OCI-LY1 (cell line): ENCODE measurements around the gene USP25.

Experiments
- H2AFZ ChIP-seq: fragments of 200-600 bp; sonication (generic), shearing (Covaris generic); 2 replicates; pipeline ENCODE4 v1.6.0; 2014; ENCODE audit warnings: antibody characterized with exemption, mild to moderate bottlenecking, low read length
- H3F3A ChIP-seq: fragments of 200-600 bp; sonication (generic), shearing (Covaris generic); 2 replicates; pipeline ENCODE4 v1.6.0; 2014; ENCODE audit warnings: mild to moderate bottlenecking, antibody characterized with exemption, low read length, moderate library complexity; ENCODE audit not compliant: insufficient read depth
- H3K27ac ChIP-seq: fragments of 200-600 bp; sonication (generic); 2 replicates; pipeline ENCODE4 v1.5.1; 2014; ENCODE audit warnings: low read length, mixed run types, mild to moderate bottlenecking, low read depth; ENCODE audit not compliant: poor library complexity, severe bottlenecking
- H3K27me3 ChIP-seq: fragments of 200-600 bp; sonication (generic); 2 replicates; pipeline ENCODE4 v1.6.0; 2014; ENCODE audit warnings: antibody characterized with exemption, mild to moderate bottlenecking, low read length, moderate library complexity; ENCODE audit not compliant: insufficient read depth
- H3K36me3 ChIP-seq: fragments of 200-600 bp; sonication (generic); 2 replicates; pipeline ENCODE4 v1.6.1; 2014; ENCODE audit warnings: mild to moderate bottlenecking, antibody characterized with exemption, low read length, moderate library complexity, mixed read lengths; ENCODE audit not compliant: insufficient read depth
- H3K4me1 ChIP-seq: fragments of 200-600 bp; sonication (generic); 2 replicates; pipeline ENCODE4 v1.5.1; 2014; ENCODE audit warnings: mild to moderate bottlenecking, low read length, moderate library complexity; ENCODE audit not compliant: insufficient read depth, severe bottlenecking
- H3K4me2 ChIP-seq: fragments of 200-600 bp; sonication (generic), shearing (Covaris generic); 2 replicates; pipeline ENCODE4 v1.6.1; 2014; ENCODE audit warnings: low read length
- H3K4me3 ChIP-seq: fragments of 200-600 bp; sonication (generic); 2 replicates; pipeline ENCODE4 v1.5.1; 2014; ENCODE audit warnings: low read length, low read depth, mild to moderate bottlenecking, mixed read lengths; ENCODE audit not compliant: poor library complexity, severe bottlenecking
- H3K79me2 ChIP-seq: fragments of 200-600 bp; shearing (Covaris generic); 2 replicates; pipeline ENCODE4 v1.6.1; 2016; ENCODE audit warnings: mixed run types, low read length, mixed read lengths; ENCODE audit not compliant: insufficient read depth
- H3K9ac ChIP-seq: fragments of 200-600 bp; sonication (generic), shearing (Covaris generic); 2 replicates; pipeline ENCODE4 v1.6.1; 2014; ENCODE audit warnings: mild to moderate bottlenecking, low read length, mixed read lengths
- H3K9me2 ChIP-seq: fragments of 200-600 bp; sonication (generic), shearing (Covaris generic); 2 replicates; pipeline ENCODE4 v1.6.1; 2014; ENCODE audit warnings: low read depth, mild to moderate bottlenecking, low read length, mixed read lengths
- H3K9me3 ChIP-seq: fragments of 200-600 bp; shearing (Covaris generic); 2 replicates; pipeline ENCODE4 v1.6.1; 2014; ENCODE audit warnings: low read length, mixed read lengths
- H4K20me1 ChIP-seq: fragments of 200-600 bp; sonication (generic), shearing (Covaris generic); 2 replicates; pipeline ENCODE4 v1.6.0; 2016; ENCODE audit warnings: mild to moderate bottlenecking, low read length; ENCODE audit not compliant: insufficient read depth
- CTCF ChIP-seq: fragments of 200-600 bp; sonication (generic), shearing (Covaris generic); IDR thresholded peaks from 2 replicates; pipeline ENCODE4 v1.5.1; 2017; ENCODE audit warnings: mild to moderate bottlenecking, antibody characterized with exemption, low read length, moderate library complexity, mixed read lengths
- EZH2 ChIP-seq: fragments of 200-600 bp; sonication (generic), shearing (Covaris generic); IDR thresholded peaks from 2 replicates; pipeline ENCODE4 v1.8.0; 2017; ENCODE audit warnings: borderline replicate concordance, mixed run types, mild to moderate bottlenecking, antibody characterized with exemption, low read length, moderate library complexity, mixed read lengths

The USP25 gene

DNA sequence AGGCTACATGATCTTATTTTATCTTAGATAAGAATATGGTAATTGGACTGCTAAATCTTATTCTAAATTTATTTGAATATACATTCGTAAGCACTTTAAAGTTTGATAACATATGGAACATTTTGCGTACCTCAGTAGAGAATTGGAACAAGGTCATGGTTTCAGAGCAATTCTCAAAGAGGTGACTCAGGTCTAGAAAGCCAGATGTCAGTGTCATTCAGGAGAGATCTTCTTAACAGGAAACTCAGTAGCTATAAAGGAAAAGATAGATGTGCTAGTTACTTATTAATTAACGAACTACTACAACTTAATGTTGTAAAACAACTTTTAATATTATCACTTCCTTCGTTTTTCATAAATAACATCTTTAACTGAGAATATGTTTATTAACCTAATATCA lies 142.5 kb downstream of the USP25 start:
- Histone ChIP-seq H3K4me2 (no peak overlapping the region), H2AFZ (no peak overlapping the region), H3K4me1 (peaks cover 22% of the 10 kb centered on the region), H3K9me3 (no peaks in the 10 kb centered on the region), H4K20me1 (no peaks in the 10 kb centered on the region), H3K9me2 (no peaks in the 10 kb centered on the region), H3K9ac (no peak overlapping the region), H3F3A (no peaks in the 10 kb centered on the region), H3K36me3 (peaks cover 52% of the 10 kb centered on the region), H3K4me3 (no peak overlapping the region), H3K27ac (no peak overlapping the region), H3K27me3 (no peaks in the 10 kb centered on the region), H3K79me2 (no peaks in the 10 kb centered on the region)
- TF ChIP-seq CTCF: no peak
- TF ChIP-seq EZH2: no peak

GRCh38 chr21:15874615-15875014 lies 144.8 kb downstream of the USP25 start:
- H3K4me2 ChIP-seq: no peak overlapping the region
- H3K79me2 ChIP-seq: no peaks in the 10 kb centered on the region
- no peaks in the 10 kb centered on the region for H3K27me3 ChIP-seq
- peaks cover 21% of the 10 kb centered on the region for H3K4me1 ChIP-seq
- no peak overlapping the region for H3K9ac ChIP-seq
- no peak overlapping the region for H3K4me3 ChIP-seq
- H3K27ac ChIP-seq: no peak overlapping the region
- TF ChIP-seq EZH2 (no peak), CTCF (no peak)
- H3K36me3 ChIP-seq: peaks cover 47% of the 10 kb centered on the region
- no peaks in the 10 kb centered on the region for H3F3A ChIP-seq
- no peaks in the 10 kb centered on the region for H4K20me1 ChIP-seq
- H3K9me3 ChIP-seq: no peaks in the 10 kb centered on the region
- H2AFZ ChIP-seq: no peak overlapping the region
- H3K9me2 ChIP-seq: no peaks in the 10 kb centered on the region

- H2AFZ ChIP-seq: no peak overlapping the region
- no peak overlapping the region for H3K27ac ChIP-seq
- H4K20me1 ChIP-seq: no peaks in the 10 kb centered on the region
- no peaks in the 10 kb centered on the region for H3F3A ChIP-seq
- peaks cover 48% of the 10 kb centered on the region for H3K36me3 ChIP-seq
- no peaks in the 10 kb centered on the region for H3K79me2 ChIP-seq
- no peaks in the 10 kb centered on the region for H3K9me3 ChIP-seq
- H3K4me2 ChIP-seq: no peak overlapping the region
- no peak overlapping the region for H3K9ac ChIP-seq
- H3K27me3 ChIP-seq: no peaks in the 10 kb centered on the region
- H3K4me3 ChIP-seq: no peak overlapping the region
- H3K9me2 ChIP-seq: no peaks in the 10 kb centered on the region
- TF ChIP-seq CTCF (no peak), EZH2 (no peak)
- H3K4me1 ChIP-seq: peaks cover 14% of the 10 kb centered on the region
These were observed 145.5 kb downstream of the USP25 start for GRCh38 chr21:15875286-15875685.
